ENCODE results near the gene PPEF1. TPM values are rescaled to one million over a fixed set of nuclear protein-coding genes. Genes with fewer than 3 reads are reported as not detected.
A peak's percentile ranks its signal among the peaks of the same experiment; 100 is the strongest.

PPEF1 gene
- total and polyA plus RNA-seq, 4 donors = 0.23 to 0.75 TPM; not detected in 2

DNA sequence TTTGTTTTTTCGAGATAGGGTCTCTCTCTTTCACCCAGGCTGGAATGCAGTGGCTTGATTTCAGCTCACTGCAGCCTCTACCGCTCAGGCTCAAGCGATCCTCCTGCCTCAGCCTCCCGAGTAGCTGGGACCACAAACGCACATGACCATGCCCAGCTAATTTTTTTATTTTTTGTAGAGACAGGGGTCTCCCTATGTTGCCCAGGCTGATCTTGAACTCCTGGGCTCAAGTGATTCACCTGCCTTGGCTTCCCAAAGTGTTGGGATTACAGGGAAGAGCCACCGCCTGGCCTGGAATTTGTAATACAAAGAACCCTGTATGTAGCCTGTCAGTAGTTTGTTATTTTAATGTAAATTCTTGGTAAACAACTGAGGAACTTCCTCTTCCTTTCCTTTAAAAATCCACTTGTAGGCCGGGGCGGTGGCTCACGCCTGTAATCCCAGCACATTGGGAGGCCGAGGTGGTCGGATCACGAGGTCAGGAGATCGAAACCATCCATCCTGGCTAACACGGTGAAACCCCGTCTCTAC lies 157.0 kb downstream of the PPEF1 start:
- intact Hi-C loops (cut with DNase I) = no loop called here

GRCh38 chrX:18871161-18871890 lies 163.9 kb downstream of the PPEF1 start:
- 34 to 47% methylated on average over 10 of the region's 10 CpGs for WGBS, 2 donors
- H3K27me3 ChIP-seq (ENCODE audit: control insufficient read depth in 1 of 2, insufficient read depth in 2 of 2, low read length in 1 of 2) = no peaks in the 10 kb centered on the region
- H3K9me3 ChIP-seq (ENCODE audit: control insufficient read depth, low read length) = no peaks in the 10 kb centered on the region
- DNase-seq (peak in 1 of 2 donors; percentile 69), ATAC-seq (ENCODE audit: low FRiP score) (peak; percentile 49)
- intact Hi-C loops (cut with DNase I) = no loop called here
- H3K27ac ChIP-seq (ENCODE audit: low read depth in 1 of 2, low read length in 2 of 2) = peak overlapping the region; percentile 16 to 86
- no peak overlapping the region for H3K4me3 ChIP-seq (ENCODE audit: low read length in 2 of 2)
- no peaks in the 10 kb centered on the region for H3K36me3 ChIP-seq (ENCODE audit: control insufficient read depth in 1 of 2, insufficient read depth in 2 of 2, low read length in 1 of 2)
- H3K4me1 ChIP-seq (ENCODE audit: control insufficient read depth in 1 of 2, insufficient read depth in 2 of 2, low read length in 2 of 2) = no peaks in the 10 kb centered on the region

More for the DNA sequence above, 157.0 kb downstream of the PPEF1 start:
- DNase-seq (no peak), ATAC-seq (ENCODE audit: low FRiP score) (no peak)
- 90 to 96% methylated on average over 15 of the region's 15 CpGs for WGBS, 2 donors
- Histone ChIP-seq H3K27me3 (ENCODE audit: control insufficient read depth in 1 of 2, insufficient read depth in 2 of 2, low read length in 1 of 2) (no peaks in the 10 kb centered on the region), H3K4me3 (ENCODE audit: low read length in 2 of 2) (no peak overlapping the region), H3K27ac (ENCODE audit: low read depth in 1 of 2, low read length in 2 of 2) (no peak overlapping the region), H3K36me3 (ENCODE audit: control insufficient read depth in 1 of 2, insufficient read depth in 2 of 2, low read length in 1 of 2) (no peaks in the 10 kb centered on the region), H3K9me3 (ENCODE audit: control insufficient read depth, low read length) (no peaks in the 10 kb centered on the region), H3K4me1 (ENCODE audit: control insufficient read depth in 1 of 2, insufficient read depth in 2 of 2, low read length in 2 of 2) (no peaks in the 10 kb centered on the region)

DNA sequence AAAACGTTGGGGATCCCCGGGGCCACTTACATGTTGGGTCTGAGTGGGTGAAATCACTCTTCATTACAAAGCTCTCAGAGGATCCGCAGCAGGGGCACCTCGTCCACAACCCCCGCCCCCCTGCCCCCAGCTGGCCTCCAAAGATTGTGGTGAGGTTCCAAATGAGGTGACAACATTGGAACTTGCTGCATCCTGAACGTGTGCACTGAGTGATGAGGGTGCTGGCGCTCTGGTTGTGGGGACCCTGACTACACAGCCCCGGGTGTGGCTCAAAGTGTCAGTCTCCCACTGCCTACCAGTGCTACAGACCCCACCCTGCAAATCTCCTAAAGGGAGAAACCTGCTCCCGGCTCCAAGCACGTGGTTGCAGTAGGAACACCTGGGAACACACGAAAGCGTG lies 164.5 kb downstream of the PPEF1 start:
- peak in 1 of 2 donors; percentile 19 for DNase-seq
- H3K4me3 ChIP-seq (ENCODE audit: low read length in 2 of 2) = no peak overlapping the region
- 47 to 48% methylated on average over 12 of the region's 12 CpGs for WGBS, 2 donors
- peak; percentile 11 for ATAC-seq (ENCODE audit: low FRiP score)
- no peaks in the 10 kb centered on the region for H3K36me3 ChIP-seq (ENCODE audit: control insufficient read depth in 1 of 2, insufficient read depth in 2 of 2, low read length in 1 of 2)
- intact Hi-C loops (cut with DNase I) = no loop called here
- H3K27ac ChIP-seq (ENCODE audit: low read depth in 1 of 2, low read length in 2 of 2) = peak overlapping the region in 1 of 2 donors; percentile 99
- H3K9me3 ChIP-seq (ENCODE audit: control insufficient read depth, low read length) = no peaks in the 10 kb centered on the region
- H3K27me3 ChIP-seq (ENCODE audit: control insufficient read depth in 1 of 2, insufficient read depth in 2 of 2, low read length in 1 of 2) = no peaks in the 10 kb centered on the region
- no peaks in the 10 kb centered on the region for H3K4me1 ChIP-seq (ENCODE audit: control insufficient read depth in 1 of 2, insufficient read depth in 2 of 2, low read length in 2 of 2)

- no peak for DNase-seq
- peak overlapping the region; percentile 46 to 99 for H3K27ac ChIP-seq (ENCODE audit: low read depth in 1 of 2, low read length in 2 of 2)
- 75 to 86% methylated on average over 8 of the region's 8 CpGs for WGBS, 2 donors
- no peak for ATAC-seq (ENCODE audit: low FRiP score)
- no peaks in the 10 kb centered on the region for H3K36me3 ChIP-seq (ENCODE audit: control insufficient read depth in 1 of 2, insufficient read depth in 2 of 2, low read length in 1 of 2)
- H3K4me1 ChIP-seq (ENCODE audit: control insufficient read depth in 1 of 2, insufficient read depth in 2 of 2, low read length in 2 of 2) = no peaks in the 10 kb centered on the region
- H3K4me3 ChIP-seq (ENCODE audit: low read length in 2 of 2) = no peak overlapping the region
- no peaks in the 10 kb centered on the region for H3K9me3 ChIP-seq (ENCODE audit: control insufficient read depth, low read length)
- no peaks in the 10 kb centered on the region for H3K27me3 ChIP-seq (ENCODE audit: control insufficient read depth in 1 of 2, insufficient read depth in 2 of 2, low read length in 1 of 2)
- intact Hi-C loops (cut with DNase I) = no loop called here
Observed at GRCh38 chrX:18872621-18873020, 165.2 kb downstream of the PPEF1 start.

DNA sequence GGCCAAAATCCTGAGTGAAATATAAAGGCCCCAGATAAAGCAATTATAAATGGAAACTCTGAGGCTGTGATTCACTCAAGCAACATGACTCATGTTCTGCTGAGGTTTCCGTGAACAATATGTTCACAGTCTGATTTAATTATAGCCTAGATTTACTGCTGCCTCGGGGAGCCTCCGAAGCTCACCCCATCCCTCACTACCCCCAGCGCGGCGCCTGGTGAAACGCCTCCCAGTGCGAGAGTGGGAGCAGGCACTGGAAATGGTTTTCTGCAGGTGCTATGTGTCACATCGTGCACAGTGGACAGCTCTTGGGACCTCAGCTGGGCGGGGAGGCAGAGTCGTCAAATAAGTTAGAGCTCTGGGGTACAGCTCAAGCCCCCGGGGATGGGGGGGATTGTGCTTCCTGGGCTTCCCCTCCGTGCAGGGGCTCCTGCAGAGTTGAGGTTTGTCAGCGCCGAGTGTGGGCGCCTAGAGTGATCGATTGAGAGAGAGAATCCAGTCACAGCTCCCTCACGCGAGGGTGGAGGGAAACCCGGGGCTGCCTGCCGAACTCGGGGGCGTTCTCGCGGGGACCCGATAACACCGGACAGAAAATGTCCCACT lies 165.8 kb downstream of the PPEF1 start:
- intact Hi-C loops (cut with DNase I) = no loop called here
- peak; percentile 53 to 82 for DNase-seq
- H3K27ac ChIP-seq (ENCODE audit: low read depth in 1 of 2, low read length in 2 of 2) = peak overlapping the region; percentile 73 to 74
- ATAC-seq (ENCODE audit: low FRiP score) = peak; percentile 79
- H3K4me1 ChIP-seq (ENCODE audit: control insufficient read depth in 1 of 2, insufficient read depth in 2 of 2, low read length in 2 of 2) = no peaks in the 10 kb centered on the region
- no peaks in the 10 kb centered on the region for H3K36me3 ChIP-seq (ENCODE audit: control insufficient read depth in 1 of 2, insufficient read depth in 2 of 2, low read length in 1 of 2)
- 30 to 51% methylated on average over 27 of the region's 27 CpGs for WGBS, 2 donors
- no peak overlapping the region for H3K4me3 ChIP-seq (ENCODE audit: low read length in 2 of 2)
- H3K9me3 ChIP-seq (ENCODE audit: control insufficient read depth, low read length) = no peaks in the 10 kb centered on the region
- no peaks in the 10 kb centered on the region for H3K27me3 ChIP-seq (ENCODE audit: control insufficient read depth in 1 of 2, insufficient read depth in 2 of 2, low read length in 1 of 2)

- H3K27ac ChIP-seq (ENCODE audit: low read depth in 1 of 2, low read length in 2 of 2) = peak overlapping the region; percentile 73 to 74
- H3K4me3 ChIP-seq (ENCODE audit: low read length in 2 of 2) = no peak overlapping the region
- ATAC-seq (ENCODE audit: low FRiP score) = no peak
- no peaks in the 10 kb centered on the region for H3K4me1 ChIP-seq (ENCODE audit: control insufficient read depth in 1 of 2, insufficient read depth in 2 of 2, low read length in 2 of 2)
- H3K36me3 ChIP-seq (ENCODE audit: control insufficient read depth in 1 of 2, insufficient read depth in 2 of 2, low read length in 1 of 2) = no peaks in the 10 kb centered on the region
- DNase-seq = peak in 1 of 2 donors; percentile 34
- WGBS, 2 donors = 88 to 90% methylated on average over 12 of the region's 12 CpGs
- no peaks in the 10 kb centered on the region for H3K27me3 ChIP-seq (ENCODE audit: control insufficient read depth in 1 of 2, insufficient read depth in 2 of 2, low read length in 1 of 2)
- no peaks in the 10 kb centered on the region for H3K9me3 ChIP-seq (ENCODE audit: control insufficient read depth, low read length)
- intact Hi-C loops (cut with DNase I) = no loop called here
Observed at GRCh38 chrX:18873836-18874235, 166.4 kb downstream of the PPEF1 start.

DNA sequence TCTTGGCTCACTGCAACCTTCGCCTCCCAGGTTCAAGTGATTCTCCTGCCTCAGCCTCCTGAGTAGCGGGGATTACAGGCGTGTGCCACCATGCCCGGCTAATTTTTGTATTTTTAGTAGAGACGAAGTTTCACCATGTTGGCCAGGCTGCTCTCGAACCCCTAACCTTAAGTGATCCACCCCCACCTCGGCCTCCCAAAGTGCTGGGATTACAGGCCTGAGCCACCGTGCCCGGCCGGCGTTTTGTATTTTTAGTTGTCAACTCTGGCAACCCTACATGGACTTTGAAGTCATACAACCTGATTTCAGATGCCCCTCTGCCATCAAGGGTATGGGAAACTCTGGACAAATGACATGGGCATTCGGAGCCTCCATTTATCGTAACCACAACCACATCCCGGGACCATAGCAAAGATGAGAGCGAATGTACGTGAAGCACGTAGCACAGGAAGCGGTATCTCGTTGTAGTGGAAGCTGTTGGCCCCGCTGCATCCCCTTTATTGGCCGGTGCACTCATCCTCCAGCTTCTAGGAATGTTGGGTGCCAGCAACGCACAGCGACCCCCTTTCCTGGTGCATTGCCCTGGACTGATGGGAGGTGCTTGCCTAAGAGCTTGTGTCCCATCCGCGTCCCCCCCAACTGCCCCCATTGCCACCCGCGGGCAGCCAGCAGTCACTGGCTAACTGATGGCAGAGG lies 167.3 kb downstream of the PPEF1 start:
- intact Hi-C loops (cut with DNase I) = no loop called here
- H3K36me3 ChIP-seq (ENCODE audit: control insufficient read depth in 1 of 2, insufficient read depth in 2 of 2, low read length in 1 of 2) = no peaks in the 10 kb centered on the region
- H3K4me3 ChIP-seq (ENCODE audit: low read length in 2 of 2) = no peak overlapping the region
- no peaks in the 10 kb centered on the region for H3K27me3 ChIP-seq (ENCODE audit: control insufficient read depth in 1 of 2, insufficient read depth in 2 of 2, low read length in 1 of 2)
- ATAC-seq (ENCODE audit: low FRiP score) (no peak), DNase-seq (peak in 1 of 2 donors; percentile 32)
- H3K4me1 ChIP-seq (ENCODE audit: control insufficient read depth in 1 of 2, insufficient read depth in 2 of 2, low read length in 2 of 2) = no peaks in the 10 kb centered on the region
- H3K9me3 ChIP-seq (ENCODE audit: control insufficient read depth, low read length) = no peaks in the 10 kb centered on the region
- H3K27ac ChIP-seq (ENCODE audit: low read depth in 1 of 2, low read length in 2 of 2) = no peak overlapping the region
- 88 to 95% methylated on average over 27 of the region's 27 CpGs for WGBS, 2 donors

- no peaks in the 10 kb centered on the region for H3K4me1 ChIP-seq (ENCODE audit: control insufficient read depth in 1 of 2, insufficient read depth in 2 of 2, low read length in 2 of 2)
- no peaks in the 10 kb centered on the region for H3K36me3 ChIP-seq (ENCODE audit: control insufficient read depth in 1 of 2, insufficient read depth in 2 of 2, low read length in 1 of 2)
- no peak overlapping the region for H3K4me3 ChIP-seq (ENCODE audit: low read length in 2 of 2)
- no peaks in the 10 kb centered on the region for H3K27me3 ChIP-seq (ENCODE audit: control insufficient read depth in 1 of 2, insufficient read depth in 2 of 2, low read length in 1 of 2)
- intact Hi-C loops (cut with DNase I) = no loop called here
- no peaks in the 10 kb centered on the region for H3K9me3 ChIP-seq (ENCODE audit: control insufficient read depth, low read length)
- ATAC-seq (ENCODE audit: low FRiP score) (no peak), DNase-seq (peak in 1 of 2 donors; percentile 46)
- H3K27ac ChIP-seq (ENCODE audit: low read depth in 1 of 2, low read length in 2 of 2) = no peak overlapping the region
- 66 to 68% methylated on average over 15 of the region's 15 CpGs for WGBS, 2 donors
Observed at GRCh38 chrX:18875256-18875878, 167.9 kb downstream of the PPEF1 start.

All from aorta (tissue), 5 donors.